Heart left ventricle (tissue), 13 donors: ENCODE measurements around the gene RIPK4.

Source experiments
- POLR2A ChIP-seq, 2 donors: fragments of 450-650 bp; IDR thresholded peaks; one replicate each; pipeline ENCODE4 v1.6.1; 2017; ENCODE audit warnings: antibody characterized with exemption in 2 of 2, mild to moderate bottlenecking in 2 of 2, moderate library complexity in 2 of 2
- TF ChIP-seq, protein P1 (sequence below), 12 donors: fragments of 200-600 bp; sonication (generic) in 4 of 12; IDR thresholded peaks; one replicate each; pipeline versions ENCODE4 v1.5.0 to v1.8.0; 2018 to 2022; ENCODE audit warnings: antibody characterized with exemption in 12 of 12, mild to moderate bottlenecking in 5 of 12
- donor health status: ischemic (EF 13 %, LVEDD 7.1; RV severe dilation, severe dysfunction).
- donor health status: DM: no; HTN: yes; CAD: no.
- donor health status: DM: no; HTN: no; CAD: no.
- donor health status: ischemic (EF 25% LVEDD 6.9; RV normal size, moderate dysfunction).
- donor health status: ischemic (EF 25% LVEDD 5.7; RV mildly dilated, moderate dysfunction).
- donor health status: ischemic (EF 35%, LVEDD 5.7; RV mildly dilated, moderate dysfunction).
- donor health status: nonischemic (EF 11% LVEDD 7.7; RV severe dilation, severe dysfunction).
- donor health status: DM: yes; HTN: yes; CAD: no.
- donor health status: PGD.
- donor health status: ischemic (EF 29% LVEDD 5.4; RV normal size, mild dysfunction).
- donor health status: nonischemic (EF 23%, LVEDD 6.1; RV moderate dilation, normal function).

DNA sequence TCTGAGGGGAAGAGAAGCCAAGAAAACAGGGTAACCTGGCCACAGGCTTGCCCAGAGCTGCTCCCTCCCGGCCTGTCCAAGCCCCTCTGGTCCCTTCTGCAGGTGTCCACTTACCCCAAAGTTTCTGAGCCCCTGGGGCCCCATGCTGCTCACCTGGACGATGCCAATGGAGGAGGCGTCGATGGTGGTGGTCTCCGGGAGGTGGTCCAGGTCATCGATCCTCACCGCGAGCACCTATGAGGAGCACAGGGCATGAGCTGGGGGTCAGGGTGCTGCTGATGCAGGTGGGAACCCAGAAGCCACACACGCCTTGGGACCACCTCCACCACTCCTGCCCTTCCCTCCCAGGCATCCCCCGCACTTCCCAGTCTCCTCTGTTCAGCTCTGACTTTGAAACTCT, 37.5 kb upstream of the RIPK4 start:
- TF ChIP-seq POLR2A (IDR thresholded peaks at IDR 0.05) = no peak
- TF ChIP-seq, protein P1, sequence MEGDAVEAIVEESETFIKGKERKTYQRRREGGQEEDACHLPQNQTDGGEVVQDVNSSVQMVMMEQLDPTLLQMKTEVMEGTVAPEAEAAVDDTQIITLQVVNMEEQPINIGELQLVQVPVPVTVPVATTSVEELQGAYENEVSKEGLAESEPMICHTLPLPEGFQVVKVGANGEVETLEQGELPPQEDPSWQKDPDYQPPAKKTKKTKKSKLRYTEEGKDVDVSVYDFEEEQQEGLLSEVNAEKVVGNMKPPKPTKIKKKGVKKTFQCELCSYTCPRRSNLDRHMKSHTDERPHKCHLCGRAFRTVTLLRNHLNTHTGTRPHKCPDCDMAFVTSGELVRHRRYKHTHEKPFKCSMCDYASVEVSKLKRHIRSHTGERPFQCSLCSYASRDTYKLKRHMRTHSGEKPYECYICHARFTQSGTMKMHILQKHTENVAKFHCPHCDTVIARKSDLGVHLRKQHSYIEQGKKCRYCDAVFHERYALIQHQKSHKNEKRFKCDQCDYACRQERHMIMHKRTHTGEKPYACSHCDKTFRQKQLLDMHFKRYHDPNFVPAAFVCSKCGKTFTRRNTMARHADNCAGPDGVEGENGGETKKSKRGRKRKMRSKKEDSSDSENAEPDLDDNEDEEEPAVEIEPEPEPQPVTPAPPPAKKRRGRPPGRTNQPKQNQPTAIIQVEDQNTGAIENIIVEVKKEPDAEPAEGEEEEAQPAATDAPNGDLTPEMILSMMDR (IDR thresholded peaks at IDR 0.05) = no peak
